GM20000 (cell line): ENCODE data around the gene CFAP45.
A peak's percentile ranks its signal among the peaks of the same experiment; 100 is the strongest.

Source experiments
- DNase-seq: peaks from one replicate; pipeline ENCODE4 v3.0.0; 2012; ENCODE audit warnings: low spot score
- CTCF ChIP-seq: IDR thresholded peaks from 2 replicates; pipeline ENCODE4 v1.5.1; 2012; ENCODE audit warnings: mild to moderate bottlenecking, control low read depth; ENCODE audit errors: extremely low read depth, missing control alignments

The CFAP45 gene

GRCh38 chr1:159938905-159939677, 39.1 kb upstream of the CFAP45 start:
- no peak for TF ChIP-seq CTCF
- no peak for DNase-seq

- DNase-seq = no peak
- no peak for TF ChIP-seq CTCF
Observed at GRCh38 chr1:159938211-159938852, 38.4 kb upstream of the CFAP45 start.

GRCh38 chr1:159937054-159937750, 37.2 kb upstream of the CFAP45 start:
- DNase-seq = no peak
- no peak for TF ChIP-seq CTCF

- peak; percentile 88 for DNase-seq
- TF ChIP-seq CTCF = peak; percentile 96
Observed at GRCh38 chr1:159936273-159936904, 36.4 kb upstream of the CFAP45 start.

GRCh38 chr1:159935719-159936272, 35.8 kb upstream of the CFAP45 start:
- no peak for TF ChIP-seq CTCF
- no peak for DNase-seq

- TF ChIP-seq CTCF = no peak
- DNase-seq = no peak
Observed at GRCh38 chr1:159935305-159935704, 35.3 kb upstream of the CFAP45 start.
